HG02610 (cell line): ENCODE measurements around the gene PHACTR3.

Source experiments
- ATAC-seq: cut with Tn5 transposase; IDR thresholded peaks from one replicate; pipeline ENCODE4 v1.9.1; 2021; ENCODE audit warnings: mild to moderate bottlenecking, moderate library complexity; ENCODE audit not compliant: unreplicated experiment

Gene PHACTR3

GRCh38 chr20:59573837-59574236 lies 30.5 kb upstream of the PHACTR3 start:
- no peak for ATAC-seq

- no peak for ATAC-seq
These were observed 30.0 kb upstream of the PHACTR3 start for GRCh38 chr20:59574308-59574707.

DNA sequence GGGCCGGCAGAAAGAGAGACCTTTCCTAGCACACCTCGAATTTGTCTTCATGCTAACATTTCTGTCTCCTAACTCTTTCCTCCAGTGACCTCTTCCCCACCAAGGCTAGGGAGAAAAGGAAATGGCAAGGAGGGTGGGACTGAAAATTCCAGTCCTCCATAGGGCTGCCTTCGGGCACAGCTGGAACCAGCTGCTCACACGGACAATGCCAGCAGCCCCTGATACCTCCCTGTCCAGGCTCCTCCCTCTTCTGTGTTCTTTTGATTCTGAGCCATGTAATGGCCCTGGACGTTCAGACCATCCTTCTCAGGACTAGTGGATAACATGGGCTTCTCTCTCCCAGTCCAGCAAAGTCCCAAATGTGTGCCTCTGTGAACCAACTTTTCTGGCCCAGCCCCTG lies 29.1 kb upstream of the PHACTR3 start:
- ATAC-seq = no peak

GRCh38 chr20:59575653-59576052 lies 28.7 kb upstream of the PHACTR3 start:
- no peak for ATAC-seq

GRCh38 chr20:59576216-59576953 lies 28.0 kb upstream of the PHACTR3 start:
- no peak for ATAC-seq

GRCh38 chr20:59577037-59577808 lies 27.1 kb upstream of the PHACTR3 start:
- no peak for ATAC-seq

GRCh38 chr20:59577809-59578435 lies 26.4 kb upstream of the PHACTR3 start:
- no peak for ATAC-seq

DNA sequence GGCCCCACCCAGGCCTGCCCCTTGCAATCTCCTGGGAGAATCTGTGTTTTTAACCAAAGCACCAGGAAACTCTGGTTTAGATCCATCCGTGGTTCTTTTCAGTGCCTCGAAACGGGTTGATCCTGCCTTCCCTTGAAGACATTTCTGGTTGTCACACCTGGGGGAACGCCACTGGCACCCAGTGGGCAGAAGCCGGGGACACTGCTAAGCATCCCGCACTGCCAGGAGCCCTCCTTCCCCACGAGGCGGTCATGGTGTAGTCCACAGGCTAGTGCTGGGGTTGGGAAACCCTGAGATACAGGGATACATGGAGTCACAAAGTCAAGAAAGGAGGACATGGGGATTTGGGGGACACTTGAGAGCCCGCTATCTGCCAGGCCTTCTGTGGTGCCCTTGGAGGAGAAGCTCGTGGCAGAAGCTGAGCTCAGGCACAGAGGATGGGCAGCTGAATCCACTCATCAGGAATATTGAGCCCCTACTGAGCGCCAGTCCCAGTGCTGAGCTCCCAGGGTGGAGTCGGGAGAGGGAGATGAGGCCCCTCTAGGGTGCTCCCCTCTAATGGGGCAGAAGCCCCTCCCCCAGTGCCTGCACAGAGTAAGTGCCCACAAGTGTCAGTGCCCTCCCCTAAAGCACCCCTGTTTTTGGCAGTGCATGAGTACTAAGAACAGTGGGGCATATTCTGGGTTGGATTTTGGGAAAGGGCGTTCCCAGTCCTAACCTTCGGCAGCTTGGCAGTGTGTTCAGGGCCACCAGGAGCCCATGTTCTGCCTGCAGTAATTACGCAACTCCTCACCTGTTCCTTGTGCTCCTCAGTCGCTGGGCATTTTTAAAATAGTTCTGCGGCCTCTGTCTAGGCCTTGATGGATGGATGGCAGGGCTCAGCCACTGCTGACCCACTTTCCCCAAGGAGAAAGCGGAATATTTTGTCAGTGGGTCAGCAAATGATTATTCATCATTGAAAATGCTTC lies 25.6 kb upstream of the PHACTR3 start:
- ATAC-seq = no peak

GRCh38 chr20:59579404-59580145 lies 24.8 kb upstream of the PHACTR3 start:
- no peak for ATAC-seq

DNA sequence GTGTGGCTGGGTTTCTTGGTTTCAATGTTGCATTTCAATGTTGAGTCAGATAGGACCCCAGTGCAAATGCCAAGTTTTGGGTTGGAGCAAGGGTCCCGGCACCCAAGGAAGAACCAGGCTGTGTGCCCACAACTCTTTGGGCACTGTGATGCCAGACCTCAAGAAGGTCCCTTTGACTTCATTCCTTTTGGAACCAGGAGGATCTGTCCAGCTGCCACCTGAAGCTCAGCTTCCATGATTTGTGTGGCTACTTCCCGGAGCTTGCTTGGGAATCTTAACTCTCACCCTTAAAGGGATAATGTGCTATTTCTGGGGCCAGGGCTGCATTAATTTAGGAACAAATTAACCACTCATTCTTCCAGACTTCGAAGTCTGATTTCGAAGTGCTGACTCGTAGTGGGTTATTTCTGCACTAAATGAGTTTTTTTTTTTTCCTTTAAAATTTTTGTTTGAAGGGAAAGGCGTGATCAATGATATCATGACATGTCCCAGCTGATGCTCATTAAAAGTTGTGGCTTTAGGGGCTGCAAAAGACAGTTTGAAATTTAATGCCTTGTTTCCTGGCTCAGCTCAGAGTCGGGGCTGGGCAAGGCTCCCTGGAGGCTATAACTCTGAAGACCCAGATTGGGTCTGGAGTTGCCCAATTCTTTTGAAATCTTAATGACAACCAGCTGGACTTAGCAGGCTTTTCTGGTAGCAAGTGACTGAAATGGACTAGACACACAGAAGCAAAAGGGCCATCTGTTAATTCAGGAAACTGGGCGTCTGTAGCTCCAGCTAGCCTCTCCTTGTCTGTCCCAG lies 24.0 kb upstream of the PHACTR3 start:
- ATAC-seq = no peak

DNA sequence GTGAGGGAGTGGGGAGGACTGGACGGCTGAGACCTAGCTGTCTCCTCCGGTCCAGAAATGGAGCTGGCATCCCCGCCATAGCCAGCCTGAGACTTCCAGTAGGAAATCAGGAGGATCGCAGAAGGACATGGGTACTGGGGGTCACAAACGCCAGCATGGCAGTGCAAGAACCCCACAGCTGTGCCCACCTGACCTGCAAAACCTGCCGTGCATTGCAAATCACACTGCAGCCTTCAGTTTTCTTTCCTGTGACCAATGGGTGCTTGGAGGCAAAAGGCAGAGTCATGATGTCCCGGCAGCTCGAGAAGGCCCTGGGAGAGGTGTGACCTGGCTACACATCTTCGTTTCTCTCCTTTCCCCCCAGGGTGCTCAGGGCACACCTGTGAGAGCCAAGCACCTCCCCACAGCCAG lies 23.3 kb upstream of the PHACTR3 start:
- ATAC-seq = no peak

- ATAC-seq = no peak
These were observed 22.2 kb upstream of the PHACTR3 start for GRCh38 chr20:59581993-59582679.

DNA sequence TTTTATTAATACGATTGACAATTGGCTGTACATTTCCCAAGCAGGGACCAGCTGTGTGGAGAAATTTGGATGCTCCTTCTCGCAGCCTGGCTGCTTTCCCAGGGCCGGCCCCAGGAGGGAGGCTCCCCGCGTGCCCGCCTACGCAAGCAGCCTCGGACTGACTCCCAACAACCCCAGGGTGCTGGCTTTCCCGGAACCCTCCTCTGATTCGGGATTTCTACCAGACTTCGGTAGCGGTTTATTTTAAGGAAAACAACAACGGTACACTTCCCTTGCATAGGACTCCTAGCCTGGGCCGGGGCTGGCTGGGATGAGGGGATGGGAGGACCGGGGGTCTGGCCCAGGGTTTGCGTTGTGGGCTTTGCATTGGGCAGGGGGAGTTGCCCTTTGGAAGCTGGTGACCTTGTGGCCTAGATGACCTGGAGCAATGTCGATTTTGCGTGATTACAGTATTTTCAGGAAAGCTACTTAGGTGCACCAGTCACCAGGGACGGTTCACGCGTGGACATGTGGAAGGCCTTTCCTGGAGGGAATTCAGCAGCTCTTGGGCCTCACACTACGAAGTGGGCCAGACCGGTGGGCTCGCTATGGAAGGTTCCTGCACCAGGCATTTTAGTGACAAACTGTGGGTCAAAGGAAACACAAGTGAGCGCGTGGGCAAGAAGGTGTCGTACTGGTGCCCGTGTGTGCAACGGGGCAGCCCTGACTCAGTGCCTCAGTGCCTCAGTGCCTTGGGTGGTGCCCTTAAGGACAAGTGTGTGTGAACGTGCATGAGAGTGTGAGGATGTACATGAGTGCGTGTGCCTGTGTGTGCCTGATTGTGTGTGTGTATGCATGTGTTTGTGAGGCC lies 20.7 kb upstream of the PHACTR3 start:
- ATAC-seq = no peak

GRCh38 chr20:59584278-59584925 lies 19.9 kb upstream of the PHACTR3 start:
- ATAC-seq = no peak

DNA sequence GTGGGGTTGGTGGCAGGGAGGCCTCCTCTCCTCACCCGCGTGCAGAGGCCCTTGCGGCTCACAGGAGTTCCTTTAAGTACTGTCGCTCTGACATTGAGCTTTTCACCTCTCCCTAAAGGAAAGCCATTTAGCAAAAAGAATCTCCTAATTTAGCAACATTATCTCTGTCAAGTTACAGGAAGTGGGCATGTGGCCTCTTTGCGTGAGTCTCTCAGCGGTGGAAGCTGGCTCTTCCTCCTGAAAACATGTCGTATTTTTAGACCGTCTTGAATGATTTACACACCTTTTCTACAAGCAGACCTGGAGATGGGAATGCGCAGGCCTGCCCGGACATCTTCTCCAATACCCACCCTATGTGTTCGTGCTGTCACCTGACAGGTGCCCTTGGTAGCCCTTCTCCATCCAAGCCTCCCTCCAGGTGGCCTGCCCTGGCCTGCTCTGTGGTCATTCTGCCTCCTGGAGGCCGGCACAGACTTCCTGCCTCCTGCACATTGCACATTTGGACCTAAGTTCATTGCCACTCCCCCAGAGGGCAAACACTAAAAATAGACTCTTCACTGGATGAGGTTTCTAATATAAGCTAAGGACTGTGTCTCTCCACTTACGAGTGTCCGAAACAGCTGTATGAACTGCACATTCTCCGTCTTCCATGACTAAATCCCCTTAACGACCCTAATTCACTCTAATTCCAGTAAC lies 18.5 kb upstream of the PHACTR3 start:
- ATAC-seq = no peak

- ATAC-seq = no peak
These were observed 17.7 kb upstream of the PHACTR3 start for GRCh38 chr20:59586613-59587012.

DNA sequence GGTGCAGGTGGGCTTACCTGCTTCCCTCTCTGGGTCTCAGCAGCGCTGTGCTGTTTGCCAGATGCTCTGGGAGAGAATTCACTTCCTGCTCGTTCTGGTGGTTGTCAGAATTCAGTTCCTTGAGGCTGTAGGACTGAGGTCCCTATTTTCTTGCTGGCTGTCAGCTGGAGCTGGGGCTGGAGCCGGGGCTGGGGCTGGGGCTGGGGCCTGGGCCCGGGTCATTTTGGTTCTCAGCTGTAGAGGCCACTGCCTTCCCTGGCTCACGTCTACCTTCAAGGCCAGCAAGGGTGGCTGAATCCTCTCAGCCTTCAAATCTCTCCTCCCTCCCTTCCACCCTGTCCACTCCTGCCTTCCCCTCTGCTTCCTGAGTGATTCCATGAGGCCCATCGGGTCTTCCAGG lies 16.8 kb upstream of the PHACTR3 start:
- ATAC-seq = no peak
